Adrenal gland (tissue), 5 donors: ENCODE data around the gene RPL35.

ENCODE experiments used
- CTCF ChIP-seq, 6 experiments: fragments of 450-650 bp in 4 of 6; fragments of 200-600 bp in 2 of 6; sonication (generic) in 1 of 6; IDR thresholded peaks; 1 replicate in 5 of 6; 2 replicates in 1 of 6; pipeline versions ENCODE4 v1.5.1 to v1.8.0; 2016 to 2021; ENCODE audit warnings: antibody characterized with exemption in 6 of 6, mild to moderate bottlenecking in 2 of 6, moderate library complexity in 1 of 6
- POLR2A ChIP-seq, 2 donors: fragments of 450-650 bp; IDR thresholded peaks; one replicate each; pipeline ENCODE4 v1.6.1; 2017; ENCODE audit warnings: antibody characterized with exemption in 2 of 2, mild to moderate bottlenecking in 2 of 2, moderate library complexity in 1 of 2
- donor health status: DM: no; HTN: no; CAD: no.

GRCh38 chr9:124843456-124844034 is 18.2 kb downstream of the RPL35 start:
- TF ChIP-seq CTCF (IDR thresholded peaks at IDR 0.05), result no peak
- TF ChIP-seq POLR2A (IDR thresholded peaks at IDR 0.05), result no peak
